Panc1 (cell line): ENCODE measurements around the gene HTR2C. TPM values are rescaled to one million over a fixed set of nuclear protein-coding genes. Genes with fewer than 3 reads are reported as not detected.

Experiments
- ATAC-seq: fragments of 200-7000 bp; cut with Tn5 transposase; 2 replicates; pipeline ENCODE4 v1.9.1; 2020; ENCODE audit warnings: mild to moderate bottlenecking, moderate library complexity
- BruUV-seq: library from RNA; stranded (reverse); fragments of 400-500 nt; replicated peaks from 2 replicates; lab custom pipeline; 2021; lab: Mats Ljungman, UMichigan
- CTCF ChIA-PET: fragments of 300-600 bp; sonication (Branson Sonifier 250); formaldehyde crosslinking; loops from one replicate; lab custom pipeline; 2022; ENCODE audit warnings: antibody characterized with exemption; lab: Charles Lee
- POLR2A ChIA-PET: fragments of 300-600 bp; sonication (Branson Sonifier 250); formaldehyde crosslinking; loops from one replicate; lab custom pipeline; 2022; ENCODE audit warnings: antibody characterized with exemption; lab: Charles Lee
- DNase-seq: peaks from one replicate; pipeline ENCODE4 v3.0.0-alpha.2; 2010; ENCODE audit warnings: low read depth, low spot score
- H3K27ac ChIP-seq: 2 replicates; pipeline ENCODE4 v1.5.1; 2011; ENCODE audit warnings: mild to moderate bottlenecking, low read length, inconsistent platforms
- H3K27me3 ChIP-seq: fragments of 200-500 bp; sonication (Bioruptor generic); 2 replicates; pipeline ENCODE4 v1.6.0; 2014; ENCODE audit warnings: low read length, inconsistent platforms; ENCODE audit not compliant: control insufficient read depth, insufficient read depth
- H3K36me3 ChIP-seq: fragments of 200-500 bp; sonication (Bioruptor generic); 2 replicates; pipeline ENCODE4 v1.5.1; 2014; ENCODE audit warnings: inconsistent platforms, mild to moderate bottlenecking, low read length, moderate library complexity; ENCODE audit not compliant: control insufficient read depth, insufficient read depth
- H3K4me1 ChIP-seq: 2 replicates; pipeline ENCODE4 v1.5.1; 2011; ENCODE audit warnings: inconsistent platforms, mild to moderate bottlenecking, low read length, moderate library complexity; ENCODE audit not compliant: control insufficient read depth, insufficient read depth
- H3K4me3 ChIP-seq, 2 experiments: 2 replicates each; pipeline ENCODE4 v1.5.1; 2011 to 2012; ENCODE audit warnings: low read depth in 2 of 2, low read length in 2 of 2, mild to moderate bottlenecking in 2 of 2, inconsistent platforms in 1 of 2, moderate library complexity in 1 of 2
- H3K9me3 ChIP-seq: fragments of 200-500 bp; sonication (Bioruptor generic); 2 replicates; pipeline ENCODE4 v1.5.1; 2014; ENCODE audit warnings: low read depth, mild to moderate bottlenecking, inconsistent platforms, low read length, moderate library complexity; ENCODE audit not compliant: control insufficient read depth, insufficient read depth
- CTCF ChIP-seq: fragments of 450-650 bp; IDR thresholded peaks from 2 replicates; pipeline ENCODE4 v1.5.1; 2017; ENCODE audit warnings: mild to moderate bottlenecking
- POLR2AphosphoS5 ChIP-seq: IDR thresholded peaks from 2 replicates; pipeline ENCODE4 v1.6.1; 2012; ENCODE audit warnings: mild to moderate bottlenecking, low read depth, low read length, moderate library complexity
- SIN3A ChIP-seq: IDR thresholded peaks from 2 replicates; pipeline ENCODE4 v1.6.1; 2012; ENCODE audit warnings: low read depth, mild to moderate bottlenecking, low read length, moderate library complexity, borderline replicate concordance; ENCODE audit not compliant: insufficient read depth
- TCF7L2 ChIP-seq: IDR thresholded peaks from 2 replicates; pipeline ENCODE4 v1.6.1; 2011; ENCODE audit warnings: mild to moderate bottlenecking, low read depth, low read length, inconsistent platforms
- in situ Hi-C: cut with HindIII; loops from 2 replicates; pipeline ENCODE4 v1.10.0; 2016; ENCODE audit warnings: low sequenced_read_pairs, low pct_unique_long_range_greater_than_20kb
- intact Hi-C: fragments of 100-400 bp; cut with micrococcal nuclease; formaldehyde crosslinking; loops from one replicate; pipeline ENCODE4 v1.10.0; 2022; ENCODE audit not compliant: unreplicated experiment
- total RNA-seq: library from RNA; stranded (reverse); gene quantifications from one replicate; pipeline ENCODE4 v1.2.1, GENCODE V29; 2021; ENCODE audit not compliant: unreplicated experiment
- TF ChIP-seq, protein P1 (sequence below), 2 experiments: IDR thresholded peaks; 2 replicates each; pipeline ENCODE4 v1.6.1; 2011 to 2012; ENCODE audit warnings: low read depth in 2 of 2, control low read depth in 1 of 2, low read length in 1 of 2, mild to moderate bottlenecking in 1 of 2, moderate library complexity in 1 of 2; ENCODE audit not compliant: insufficient read depth in 1 of 2

HTR2C gene
- total RNA-seq, 1 experiment from 2014 or later = not detected

GRCh38 chrX:114766541-114766940 lies 182.7 kb downstream of the HTR2C start:
- no peak for TF ChIP-seq CTCF
- TF ChIP-seq, protein P1, sequence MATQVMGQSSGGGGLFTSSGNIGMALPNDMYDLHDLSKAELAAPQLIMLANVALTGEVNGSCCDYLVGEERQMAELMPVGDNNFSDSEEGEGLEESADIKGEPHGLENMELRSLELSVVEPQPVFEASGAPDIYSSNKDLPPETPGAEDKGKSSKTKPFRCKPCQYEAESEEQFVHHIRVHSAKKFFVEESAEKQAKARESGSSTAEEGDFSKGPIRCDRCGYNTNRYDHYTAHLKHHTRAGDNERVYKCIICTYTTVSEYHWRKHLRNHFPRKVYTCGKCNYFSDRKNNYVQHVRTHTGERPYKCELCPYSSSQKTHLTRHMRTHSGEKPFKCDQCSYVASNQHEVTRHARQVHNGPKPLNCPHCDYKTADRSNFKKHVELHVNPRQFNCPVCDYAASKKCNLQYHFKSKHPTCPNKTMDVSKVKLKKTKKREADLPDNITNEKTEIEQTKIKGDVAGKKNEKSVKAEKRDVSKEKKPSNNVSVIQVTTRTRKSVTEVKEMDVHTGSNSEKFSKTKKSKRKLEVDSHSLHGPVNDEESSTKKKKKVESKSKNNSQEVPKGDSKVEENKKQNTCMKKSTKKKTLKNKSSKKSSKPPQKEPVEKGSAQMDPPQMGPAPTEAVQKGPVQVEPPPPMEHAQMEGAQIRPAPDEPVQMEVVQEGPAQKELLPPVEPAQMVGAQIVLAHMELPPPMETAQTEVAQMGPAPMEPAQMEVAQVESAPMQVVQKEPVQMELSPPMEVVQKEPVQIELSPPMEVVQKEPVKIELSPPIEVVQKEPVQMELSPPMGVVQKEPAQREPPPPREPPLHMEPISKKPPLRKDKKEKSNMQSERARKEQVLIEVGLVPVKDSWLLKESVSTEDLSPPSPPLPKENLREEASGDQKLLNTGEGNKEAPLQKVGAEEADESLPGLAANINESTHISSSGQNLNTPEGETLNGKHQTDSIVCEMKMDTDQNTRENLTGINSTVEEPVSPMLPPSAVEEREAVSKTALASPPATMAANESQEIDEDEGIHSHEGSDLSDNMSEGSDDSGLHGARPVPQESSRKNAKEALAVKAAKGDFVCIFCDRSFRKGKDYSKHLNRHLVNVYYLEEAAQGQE (IDR thresholded peaks at IDR 0.05; ENCODE audit: insufficient read depth in 1 of 2, low read depth in 2 of 2, low read length in 1 of 2) = no peak
- TF ChIP-seq TCF7L2 = no peak
- no peak for TF ChIP-seq POLR2AphosphoS5
- no peak for TF ChIP-seq SIN3A
- Histone ChIP-seq H3K4me3 (no peak overlapping the region), H3K27me3 (no peaks in the 10 kb centered on the region), H3K4me1 (no peaks in the 10 kb centered on the region), H3K9me3 (no peaks in the 10 kb centered on the region; the same call in 1 of the 2 replicates), H3K27ac (no peak overlapping the region), H3K36me3 (no peaks in the 10 kb centered on the region)
- in situ Hi-C loops = no loop called here
- POLR2A ChIA-PET = no interaction called here
- CTCF ChIA-PET = no interaction called here
- no peak for ATAC-seq
- intact Hi-C loops = no loop called here
- BruUV-seq = no TSS peak
- no peak for DNase-seq

DNA sequence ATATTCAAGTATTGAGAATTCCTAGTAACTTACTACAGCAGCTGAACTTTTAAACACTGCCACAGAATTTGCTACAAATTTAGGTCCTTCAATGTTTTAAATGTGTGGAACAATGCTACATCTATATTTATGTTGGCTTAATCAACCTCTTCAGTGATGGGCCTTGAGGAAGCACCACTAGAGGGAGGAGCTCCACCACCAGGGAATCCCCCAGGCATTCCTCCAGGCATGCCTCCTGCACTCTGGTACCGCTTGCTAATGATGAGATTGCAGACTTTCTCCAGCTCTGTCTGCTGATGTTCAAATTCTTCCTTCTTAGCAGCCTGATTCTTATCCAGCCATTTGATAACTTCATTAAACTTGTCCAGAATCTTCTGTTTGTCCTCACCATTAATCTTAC lies 190.8 kb downstream of the HTR2C start:
- in situ Hi-C loops = no loop called here

More for the DNA sequence above, 190.8 kb downstream of the HTR2C start:
- H3K27ac ChIP-seq = no peak overlapping the region
- POLR2A ChIA-PET = no interaction called here
- intact Hi-C loops = no loop called here
- BruUV-seq = no TSS peak
- H3K4me1 ChIP-seq = no peaks in the 10 kb centered on the region
- CTCF ChIA-PET = no interaction called here
- TF ChIP-seq SIN3A (no peak), TCF7L2 (no peak), POLR2AphosphoS5 (no peak), CTCF (no peak)
- TF ChIP-seq, protein P1 (IDR thresholded peaks at IDR 0.05; ENCODE audit: insufficient read depth in 1 of 2, low read depth in 2 of 2, low read length in 1 of 2) = no peak
- H3K27me3 ChIP-seq = no peaks in the 10 kb centered on the region
- ATAC-seq (no peak), DNase-seq (no peak)
- no peak overlapping the region for H3K4me3 ChIP-seq
- no peaks in the 10 kb centered on the region for H3K36me3 ChIP-seq
- no peaks in the 10 kb centered on the region for H3K9me3 ChIP-seq
